Stimulated activated CD4-positive, alpha-beta T cell treated with anti-CD3 and anti-CD28 coated beads, Interleukin-1b, Interleukin-23, amount 100 ng/mL, for 24 hours (primary cell): ENCODE results near the gene PFN3.
A peak's percentile ranks its signal among the peaks of the same experiment; 100 is the strongest.

ENCODE experiments used
- DNase-seq, 4 experiments: peaks; one replicate each; pipeline ENCODE4 v3.0.0-alpha.2; 2020; ENCODE audit warnings: low read depth in 4 of 4, low spot score in 1 of 4

Gene PFN3

DNA sequence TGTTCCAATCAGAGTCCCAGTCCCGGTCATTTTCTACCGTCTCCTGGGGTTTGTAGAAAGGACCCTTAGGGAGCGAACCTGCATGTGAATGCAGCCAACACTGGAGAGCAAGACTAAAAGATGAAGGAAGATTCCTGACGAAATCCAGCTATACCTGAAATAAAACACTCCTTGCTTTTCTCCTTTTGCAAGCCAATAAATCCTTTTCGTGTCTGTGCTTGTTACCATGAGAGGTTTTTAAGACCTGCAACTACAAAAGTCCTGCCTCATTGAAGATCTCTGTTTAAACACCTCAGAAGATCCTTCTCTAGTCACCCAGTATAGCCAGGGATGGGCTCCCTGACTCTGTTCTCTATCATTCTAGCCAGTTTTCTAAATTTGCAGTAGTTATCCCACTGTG, 26.2 kb downstream of the PFN3 start:
- DNase-seq, result no peak

DNA sequence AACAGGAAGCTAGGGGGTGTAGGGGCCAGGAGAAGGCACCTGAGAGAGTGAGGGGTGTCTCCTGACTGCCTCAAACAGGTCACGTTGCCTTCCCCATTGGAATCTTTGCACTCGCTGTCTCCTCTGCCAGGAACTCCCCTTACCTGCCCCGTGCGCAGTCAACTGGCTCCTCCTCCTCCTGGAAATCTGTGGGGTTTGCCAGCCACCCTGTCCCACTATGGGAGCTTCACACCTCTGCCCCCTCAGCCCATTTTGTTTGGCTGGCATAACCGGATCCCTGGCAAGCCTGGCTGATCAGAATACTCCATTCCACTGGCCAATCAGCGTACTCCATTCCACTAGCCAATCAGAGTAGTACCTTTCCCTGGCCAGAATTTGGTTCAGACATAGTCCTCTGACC, 26.7 kb downstream of the PFN3 start:
- DNase-seq, result no peak

DNA sequence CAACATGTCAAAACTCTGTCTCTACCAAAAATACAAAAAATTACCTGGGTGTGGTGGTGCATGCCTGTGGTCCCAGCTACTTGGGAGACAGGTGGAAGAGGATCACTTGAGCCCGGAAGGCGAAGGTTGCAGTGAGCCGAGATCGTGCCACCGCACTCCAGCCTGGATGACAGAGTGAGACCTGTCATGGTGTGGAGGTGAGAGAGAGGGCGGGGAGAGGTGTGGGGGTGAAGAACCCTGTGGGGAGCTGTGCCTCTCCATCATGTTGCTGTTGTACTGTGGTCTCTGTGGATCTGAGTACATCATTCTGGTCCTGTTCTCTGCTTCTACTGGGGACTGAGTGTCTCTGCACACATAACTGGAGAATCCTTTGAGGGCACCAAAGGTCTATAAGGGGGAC, 27.6 kb downstream of the PFN3 start:
- no peak for DNase-seq

GRCh38 chr5:177372034-177372896, 28.2 kb downstream of the PFN3 start:
- no peak for DNase-seq

- no peak for DNase-seq
Observed at GRCh38 chr5:177371120-177372033, 29.1 kb downstream of the PFN3 start.

- peak in 2 of 4 experiments; percentile 44 to 62 for DNase-seq
Observed at GRCh38 chr5:177370488-177371119, 29.9 kb downstream of the PFN3 start.

GRCh38 chr5:177369645-177370440, 30.6 kb downstream of the PFN3 start:
- no peak for DNase-seq

- no peak for DNase-seq
Observed at GRCh38 chr5:177368869-177369644, 31.4 kb downstream of the PFN3 start.

DNA sequence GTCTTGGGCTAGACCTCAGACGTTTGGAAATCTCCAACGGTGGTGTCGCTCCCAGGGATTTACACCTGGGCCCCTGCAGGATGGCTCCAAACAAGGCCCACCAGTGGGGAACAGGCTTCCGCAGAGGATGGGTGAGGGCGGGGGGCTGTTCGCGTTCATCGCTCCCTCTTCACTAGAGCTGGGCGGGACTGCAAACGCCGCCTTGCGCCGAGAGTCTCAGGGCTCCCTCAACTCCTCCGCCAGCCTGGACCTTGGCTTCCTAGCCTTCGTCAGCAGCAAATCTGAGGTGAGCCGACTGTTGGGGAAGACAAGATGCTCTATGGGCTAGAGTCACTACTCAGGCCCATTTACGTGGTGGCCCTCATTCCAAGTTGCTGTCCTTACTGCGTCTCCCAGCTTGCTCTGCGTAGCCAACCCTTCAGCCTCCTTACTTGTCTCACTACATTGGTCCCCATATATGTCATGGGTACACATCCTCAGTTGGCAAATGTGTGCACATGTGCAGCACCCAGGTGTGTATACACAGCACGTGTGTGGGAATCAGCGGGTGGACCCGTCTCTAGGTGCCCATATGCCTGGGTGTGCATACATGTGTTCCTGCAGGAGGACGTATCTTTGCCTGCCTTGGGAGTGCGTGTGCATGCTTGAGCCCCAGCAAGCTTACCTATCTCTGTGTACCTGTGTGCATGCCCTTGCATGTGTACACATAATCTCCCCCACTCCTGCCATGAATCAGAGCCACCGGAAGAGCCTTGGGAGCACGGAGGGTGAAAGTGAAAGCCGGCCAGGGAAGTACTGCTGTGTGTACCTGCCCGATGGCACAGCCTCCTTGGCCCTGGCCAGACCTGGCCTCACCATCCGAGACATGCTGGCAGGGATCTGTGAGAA, 32.2 kb downstream of the PFN3 start:
- DNase-seq, result no peak

- DNase-seq, result no peak
Observed at GRCh38 chr5:177367323-177367848, 33.1 kb downstream of the PFN3 start.

DNA sequence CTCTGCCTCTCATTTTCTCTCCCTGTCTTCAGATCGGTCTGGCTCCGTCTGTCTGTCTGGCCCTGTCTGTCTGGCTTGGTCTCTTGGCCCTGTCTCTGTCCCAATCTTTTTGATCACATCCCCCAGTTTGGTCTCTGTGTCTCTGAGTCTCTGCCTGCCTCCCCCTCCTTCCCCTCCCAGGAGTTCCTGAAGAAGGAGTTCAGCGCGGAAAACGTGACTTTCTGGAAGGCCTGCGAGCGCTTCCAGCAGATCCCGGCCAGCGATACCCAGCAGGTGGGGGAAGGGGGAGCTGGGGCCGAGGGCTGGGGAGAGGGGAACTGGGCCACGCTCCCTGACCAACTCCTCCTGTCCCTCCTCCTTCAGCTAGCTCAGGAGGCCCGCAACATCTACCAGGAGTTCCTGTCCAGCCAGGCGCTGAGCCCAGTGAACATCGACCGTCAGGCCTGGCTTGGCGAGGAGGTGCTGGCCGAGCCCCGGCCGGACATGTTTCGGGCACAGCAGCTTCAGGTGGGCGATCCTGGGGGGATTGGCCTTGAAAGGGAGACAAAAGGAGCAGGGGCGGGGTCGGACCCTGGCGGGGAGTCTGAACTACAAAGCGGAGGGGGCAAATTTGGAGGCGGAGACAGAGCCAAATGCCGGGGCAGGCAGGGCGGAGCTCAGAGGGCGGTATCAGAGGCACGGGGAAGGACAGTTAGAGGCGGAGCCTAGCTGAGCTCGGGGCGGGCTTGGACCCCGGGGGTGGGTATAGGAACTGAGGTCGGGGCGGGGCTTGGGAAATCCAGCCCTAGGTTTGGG, 33.7 kb downstream of the PFN3 start:
- DNase-seq, result no peak

DNA sequence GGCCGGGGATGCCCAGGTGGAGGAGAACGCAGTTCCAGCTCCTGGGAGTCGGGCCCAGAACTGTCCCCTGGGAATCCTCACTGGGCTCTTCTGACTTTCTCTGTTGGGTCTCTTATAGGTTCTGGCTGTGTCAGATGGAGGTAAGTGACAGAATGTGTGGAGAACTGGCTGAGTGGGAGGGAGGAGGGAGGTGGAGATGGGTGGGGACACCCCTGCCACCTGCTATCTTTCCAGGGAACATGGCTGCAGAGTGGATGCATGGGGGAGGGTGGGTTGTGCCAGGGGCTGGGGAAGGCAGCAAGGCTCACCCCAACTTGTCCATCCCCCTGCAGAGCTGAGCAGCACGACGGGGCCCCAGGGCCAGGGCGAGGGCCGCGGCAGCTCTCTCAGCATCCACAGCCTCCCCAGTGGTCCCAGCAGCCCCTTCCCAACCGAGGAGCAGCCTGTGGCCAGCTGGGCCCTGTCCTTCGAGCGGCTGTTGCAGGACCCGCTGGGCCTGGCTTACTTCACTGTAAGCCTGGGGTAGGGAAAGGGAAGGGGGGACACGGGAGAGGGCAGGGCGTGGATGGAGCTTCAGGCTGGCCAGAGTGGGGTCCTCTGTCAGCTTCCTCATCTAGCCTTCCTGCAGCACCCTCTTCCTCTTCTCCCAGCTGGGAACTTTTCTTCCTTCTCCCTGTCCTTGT, 34.5 kb downstream of the PFN3 start:
- DNase-seq, result no peak

DNA sequence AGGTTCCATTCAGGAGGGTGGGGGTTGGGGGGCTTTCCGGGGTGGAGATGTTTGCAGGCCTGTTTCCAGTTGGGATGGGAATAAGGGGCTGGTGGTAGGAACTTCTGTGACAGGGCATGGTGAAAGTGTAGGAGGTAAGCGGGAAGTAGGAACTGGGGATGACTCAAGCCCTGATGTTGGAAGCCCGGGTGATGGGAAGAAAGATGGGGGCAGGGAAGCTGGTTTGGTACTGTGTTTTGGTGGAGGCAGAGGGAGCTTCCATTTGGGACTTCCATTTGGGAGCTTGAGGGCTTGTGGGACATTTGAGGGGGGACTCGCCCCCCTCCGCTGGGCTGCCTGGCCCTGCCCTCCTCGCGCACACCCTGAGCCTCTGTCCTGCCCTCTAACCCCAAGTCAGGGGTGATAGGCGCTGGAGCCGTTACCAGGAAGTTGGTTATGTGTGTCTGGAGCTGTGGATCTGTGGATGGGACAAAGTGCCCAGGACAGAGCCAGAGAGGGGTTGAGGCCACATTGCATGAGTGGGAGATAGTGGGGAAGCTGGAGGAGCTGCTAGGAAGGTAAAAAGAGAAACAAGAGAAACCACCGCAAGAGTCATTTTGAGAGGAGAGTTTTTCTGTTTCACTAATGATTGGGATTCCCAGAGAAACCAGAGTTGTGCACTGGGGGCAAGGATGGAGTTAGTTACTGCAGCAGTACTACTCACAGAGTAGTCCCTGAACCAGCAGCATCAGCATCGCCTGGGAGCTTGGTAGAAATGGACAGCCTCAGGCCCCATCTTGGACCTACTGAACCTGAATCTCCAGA, 36.1 kb downstream of the PFN3 start:
- DNase-seq, result no peak

DNA sequence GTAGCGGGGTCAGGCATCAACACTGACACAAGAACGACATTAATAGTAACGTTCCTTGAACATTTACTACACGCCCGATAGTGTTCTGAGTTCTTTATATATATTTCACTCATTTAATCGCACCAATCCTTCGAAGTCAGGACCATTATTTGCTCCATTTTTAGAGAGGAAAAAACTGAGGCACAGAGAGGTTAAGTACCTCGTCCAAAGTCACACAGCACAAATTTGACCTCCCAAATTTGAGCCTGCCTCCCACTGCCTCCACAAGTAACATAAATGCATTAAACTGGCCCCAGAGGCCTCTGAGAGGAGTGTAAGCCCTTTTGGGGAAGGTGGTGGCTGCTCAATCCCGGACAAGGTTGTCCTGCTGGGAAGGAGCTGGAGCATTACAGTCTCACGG, 36.9 kb downstream of the PFN3 start:
- no peak for DNase-seq

- DNase-seq, result peak in 3 of 4 experiments; percentile 39 to 62 (median 60)
Observed at GRCh38 chr5:177362610-177363507, 37.6 kb downstream of the PFN3 start.

- no peak for DNase-seq
Observed at GRCh38 chr5:177362292-177362609, 38.2 kb downstream of the PFN3 start.
